Activated T-helper 2 cell treated with anti-CD3 and anti-CD28 coated beads, Interferon-gamma antibody, Interleukin-2, Interleukin-4, amounts not matched to agents 10 μg/mL and 5 μg/mL and 100 μg/mL, durations not matched to agents 14 hours and 24 hours and 36 hours (primary cell): Measurements from ENCODE around the gene NR1I3. TPM values are rescaled to one million over a fixed set of nuclear protein-coding genes. Genes with fewer than 3 reads are reported as not detected.

Experiments used
- DNase-seq: peaks from one replicate; pipeline ENCODE4 v3.0.0; 2021; ENCODE audit warnings: low spot score
- H3K27ac Mint-ChIP-seq: one replicate; pipeline ENCODE4 v1.8.0; 2021; ENCODE audit warnings: mixed read lengths
- H3K27me3 Mint-ChIP-seq: one replicate; pipeline ENCODE4 v1.8.0; 2021; ENCODE audit warnings: low read depth, mixed read lengths
- H3K36me3 Mint-ChIP-seq: one replicate; pipeline ENCODE4 v1.8.0; 2021; ENCODE audit warnings: low read depth, mixed read lengths
- H3K4me1 Mint-ChIP-seq: one replicate; pipeline ENCODE4 v1.8.0; 2021; ENCODE audit warnings: low read depth, mixed read lengths
- H3K4me3 Mint-ChIP-seq: one replicate; pipeline ENCODE4 v1.8.0; 2021; ENCODE audit warnings: low read depth, mild to moderate bottlenecking, moderate library complexity, mixed read lengths
- H3K9me3 Mint-ChIP-seq: one replicate; pipeline ENCODE4 v1.8.0; 2021; ENCODE audit warnings: mixed read lengths
- intact Hi-C: fragments of 100-400 bp; cut with micrococcal nuclease; formaldehyde crosslinking; loops from one replicate; pipeline ENCODE4 v1.15.1; 2023
- total RNA-seq: library from RNA; stranded (reverse); gene quantifications from 2 replicates; pipeline ENCODE4 v1.2.3, GENCODE V29; 2022

NR1I3 gene
- total RNA-seq, 1 donor from 2014 or later: not detected

DNA sequence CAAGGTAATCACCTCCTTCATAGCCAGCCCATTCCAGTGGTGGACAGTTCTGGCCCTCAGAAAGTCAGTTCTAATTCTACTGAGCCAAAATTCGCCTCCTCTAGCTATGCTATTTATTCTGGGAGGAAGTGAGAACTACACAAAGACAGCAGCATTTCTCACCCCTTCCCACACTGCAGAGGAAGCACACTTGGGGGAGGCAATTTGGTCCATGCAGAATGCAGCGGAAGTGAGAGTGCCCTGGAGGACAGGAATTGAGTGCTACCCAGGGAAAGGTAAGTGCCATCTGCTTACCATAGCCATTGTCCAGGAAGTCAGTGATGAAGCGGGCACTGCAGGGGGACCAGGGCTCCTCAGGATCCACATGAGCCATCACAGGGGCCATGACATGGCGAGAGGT lies 42.8 kb downstream of the NR1I3 start:
- peaks cover 19% of the 10 kb centered on the region for H3K4me1 Mint-ChIP-seq

DNA sequence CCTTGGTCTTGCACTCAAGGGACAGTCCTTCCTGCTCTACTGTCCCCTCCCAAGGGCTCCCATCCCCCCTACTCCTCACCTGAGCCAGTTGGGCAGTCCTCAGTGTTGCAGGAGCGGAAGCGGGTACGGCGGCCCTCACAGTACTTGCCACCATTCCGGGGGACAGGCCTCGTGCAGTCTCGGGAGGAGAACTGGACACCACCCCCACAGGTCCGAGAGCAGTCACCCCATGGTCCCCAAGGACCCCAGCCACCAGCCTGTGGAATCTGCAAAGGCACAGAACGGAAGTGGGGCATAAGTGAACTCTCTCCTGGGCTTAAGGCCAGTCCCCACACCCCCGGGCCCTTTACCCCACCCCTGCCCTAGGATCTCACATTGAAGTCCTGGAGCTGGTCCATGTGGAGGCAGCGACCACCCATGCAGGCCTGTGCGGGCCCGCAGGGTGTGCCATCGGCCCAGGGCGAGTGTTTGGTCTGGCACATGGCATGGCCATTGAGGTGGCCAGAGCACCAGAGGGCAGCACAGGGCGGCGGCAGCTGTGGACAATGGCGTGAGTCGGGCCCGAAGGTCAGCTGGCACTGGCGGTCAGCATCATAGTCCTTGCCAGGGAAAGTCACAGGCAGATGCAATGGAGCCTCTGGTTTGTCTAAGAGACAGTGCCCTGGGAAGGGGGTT lies 44.3 kb downstream of the NR1I3 start:
- Mint-ChIP-seq H3K36me3 (no peaks in the 10 kb centered on the region), H3K4me1 (peaks cover 15% of the 10 kb centered on the region), H3K27ac (no peak overlapping the region), H3K9me3 (no peaks in the 10 kb centered on the region), H3K4me3 (no peak overlapping the region), H3K27me3 (no peaks in the 10 kb centered on the region)
- DNase-seq: no peak
- intact Hi-C loops: loop anchor here (5.0 kb wide), 1 partner anchor 189 kb away; no protein-coding TSS in a partner anchor

More for the DNA sequence above, 42.8 kb downstream of the NR1I3 start:
- H3K27me3 Mint-ChIP-seq: no peaks in the 10 kb centered on the region
- no peak overlapping the region for H3K27ac Mint-ChIP-seq
- H3K4me3 Mint-ChIP-seq: no peak overlapping the region
- intact Hi-C loops: no loop called here
- H3K9me3 Mint-ChIP-seq: no peaks in the 10 kb centered on the region
- no peak for DNase-seq
- H3K36me3 Mint-ChIP-seq: no peaks in the 10 kb centered on the region

DNA sequence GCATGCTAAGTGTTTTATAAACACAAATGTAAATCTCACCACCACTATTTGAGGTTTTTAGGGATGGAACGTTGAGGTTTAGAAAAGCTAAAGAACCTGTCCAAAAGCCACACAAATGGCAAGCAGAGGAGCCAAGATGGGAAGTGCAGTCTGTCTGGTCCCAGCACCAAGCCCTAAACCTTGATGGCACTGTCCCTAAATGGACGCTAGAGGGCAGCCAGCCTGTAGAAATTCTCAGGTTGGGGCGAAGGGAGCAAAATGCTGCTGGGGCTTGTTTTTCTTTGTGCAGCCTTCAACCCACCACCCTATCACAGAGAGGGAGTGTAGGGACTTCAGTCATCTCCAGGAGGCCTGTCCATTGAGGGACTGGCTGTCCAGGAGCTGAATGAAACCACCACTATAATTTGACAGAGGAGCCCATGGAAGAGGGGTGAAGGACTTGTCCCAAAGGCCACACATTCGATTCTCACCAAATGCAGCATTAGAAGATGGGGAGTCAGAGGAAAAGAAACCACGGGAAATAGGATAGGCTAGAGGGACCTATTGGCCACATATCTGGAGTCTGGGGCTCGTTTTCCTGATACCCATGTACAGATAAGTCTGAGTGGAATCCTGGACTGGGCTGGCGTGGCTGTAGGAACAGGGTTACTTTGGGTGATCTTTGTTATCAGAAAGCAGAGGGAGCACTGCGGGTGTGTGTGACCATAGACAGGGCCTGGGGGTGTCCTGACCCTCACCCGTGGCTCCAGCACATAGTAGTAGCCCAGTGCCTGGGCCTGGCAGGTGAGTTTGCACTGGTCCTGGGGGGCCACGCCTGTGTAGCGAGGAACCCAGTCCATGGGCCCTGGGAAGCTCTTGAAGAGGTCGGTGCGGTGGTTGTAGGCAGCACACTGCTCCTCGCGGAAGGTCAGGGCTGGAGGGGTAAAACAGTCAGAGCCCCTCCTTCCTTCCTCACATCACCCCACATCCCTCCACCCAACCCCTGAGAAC lies 45.2 kb downstream of the NR1I3 start:
- intact Hi-C loops: loop anchor here (5.0 kb wide), 1 partner anchor 190 kb away; no protein-coding TSS in a partner anchor
- Mint-ChIP-seq H3K27ac (peak overlapping the region; percentile 74), H3K9me3 (no peaks in the 10 kb centered on the region), H3K4me1 (peaks cover 17% of the 10 kb centered on the region), H3K36me3 (no peaks in the 10 kb centered on the region), H3K4me3 (no peak overlapping the region), H3K27me3 (no peaks in the 10 kb centered on the region)
- peak; percentile 63 for DNase-seq

DNA sequence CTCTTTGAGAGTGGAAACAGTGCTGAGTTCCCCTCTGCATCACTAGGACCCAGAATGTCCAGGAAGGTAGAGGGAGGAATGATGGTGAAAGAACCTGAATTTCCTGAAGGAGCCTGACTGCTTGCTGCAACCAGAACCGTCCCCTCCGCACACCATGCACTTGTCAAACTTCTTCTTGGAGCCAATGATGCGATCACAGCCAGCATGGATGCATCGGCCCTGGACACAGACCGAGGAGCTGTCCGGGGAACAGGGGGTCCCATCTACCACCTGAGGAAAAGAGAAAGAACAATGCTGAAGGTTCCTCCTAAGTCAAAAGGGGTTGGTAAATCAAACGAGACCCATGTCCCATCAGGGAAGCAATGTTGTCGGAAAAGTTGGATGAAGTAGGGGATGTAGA lies 46.0 kb downstream of the NR1I3 start:
- DNase-seq: no peak
- Mint-ChIP-seq H3K36me3 (no peaks in the 10 kb centered on the region), H3K27ac (no peak overlapping the region), H3K4me3 (no peak overlapping the region), H3K9me3 (no peaks in the 10 kb centered on the region), H3K27me3 (no peaks in the 10 kb centered on the region), H3K4me1 (peaks cover 20% of the 10 kb centered on the region)
- intact Hi-C loops: loop anchor here (5.0 kb wide), 1 partner anchor 190 kb away; no protein-coding TSS in a partner anchor

DNA sequence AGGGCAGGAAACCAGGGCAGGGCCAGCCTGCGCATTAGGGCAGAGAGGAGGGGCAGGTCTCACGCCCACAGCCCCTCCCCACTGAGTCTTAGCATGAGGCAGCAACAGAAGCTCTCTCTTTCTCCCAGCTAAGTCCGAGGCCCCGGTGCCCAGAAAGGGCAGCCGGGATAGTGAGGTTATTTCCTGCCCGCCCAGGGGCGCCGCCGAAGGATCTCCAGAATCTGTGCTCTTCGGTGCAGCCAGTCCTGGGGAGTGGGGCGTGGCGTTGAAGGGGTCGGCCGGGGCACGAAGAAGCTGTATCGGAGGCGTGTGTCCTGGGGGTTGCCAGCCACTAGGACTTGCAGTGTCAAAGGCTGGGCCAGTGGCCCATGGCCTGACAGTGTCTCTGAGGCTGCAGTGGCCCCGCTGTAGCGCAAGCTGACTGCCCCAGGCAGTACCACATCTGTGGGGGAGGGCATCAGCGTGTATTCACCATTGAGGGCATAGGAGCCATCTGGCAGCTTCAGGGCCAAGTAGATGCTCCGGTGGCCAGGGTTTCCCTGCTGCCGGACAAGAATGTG lies 47.0 kb downstream of the NR1I3 start:
- Mint-ChIP-seq H3K36me3 (no peaks in the 10 kb centered on the region), H3K9me3 (no peaks in the 10 kb centered on the region), H3K4me1 (peaks cover 26% of the 10 kb centered on the region), H3K4me3 (no peak overlapping the region), H3K27ac (no peak overlapping the region), H3K27me3 (no peaks in the 10 kb centered on the region)
- intact Hi-C loops: loop anchor here (5.0 kb wide), 1 partner anchor 191 kb away; no protein-coding TSS in a partner anchor
- DNase-seq: no peak

DNA sequence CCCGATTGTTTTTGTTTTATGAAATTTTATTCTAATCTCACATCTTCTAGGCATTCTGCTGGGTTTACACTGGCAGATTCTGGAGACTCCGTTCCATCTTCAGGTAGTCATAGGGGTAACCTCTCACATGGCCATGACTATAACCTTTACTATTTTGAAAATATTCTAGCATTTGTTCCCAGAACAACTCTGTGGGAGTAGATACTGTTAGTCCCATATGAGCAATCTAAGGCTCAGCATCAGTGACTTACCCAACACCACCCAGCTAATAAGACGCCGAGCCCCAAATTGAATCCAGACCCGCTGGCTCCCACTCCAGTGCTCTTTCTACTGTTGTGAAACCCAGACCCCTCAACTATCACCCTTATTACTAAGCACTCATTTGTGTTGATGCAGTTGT lies 49.0 kb downstream of the NR1I3 start:
- Mint-ChIP-seq H3K27ac (no peak overlapping the region), H3K9me3 (no peaks in the 10 kb centered on the region), H3K27me3 (no peaks in the 10 kb centered on the region), H3K4me1 (peaks cover 39% of the 10 kb centered on the region), H3K4me3 (no peak overlapping the region), H3K36me3 (no peaks in the 10 kb centered on the region)
- intact Hi-C loops: no loop called here
- no peak for DNase-seq

DNA sequence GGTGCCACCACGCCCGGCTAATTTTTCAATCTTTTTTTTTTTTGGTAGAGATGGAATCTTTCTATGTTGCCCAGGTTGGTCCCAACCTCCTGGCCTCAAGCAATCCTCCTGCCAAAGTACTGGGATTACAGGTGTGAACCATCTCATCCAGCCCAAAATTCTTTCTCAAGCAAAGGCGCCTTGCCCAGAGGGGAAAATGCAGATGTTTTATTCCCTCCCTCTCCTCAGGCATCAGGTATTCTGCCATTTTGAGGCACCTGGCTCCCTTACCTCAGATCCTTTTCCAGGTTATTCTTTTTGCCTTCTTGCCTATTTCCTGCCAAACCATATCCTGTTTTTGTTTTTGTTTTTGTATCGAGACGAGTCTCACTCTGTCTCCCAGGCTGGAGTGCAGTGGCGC lies 49.6 kb downstream of the NR1I3 start:
- Mint-ChIP-seq H3K36me3 (no peaks in the 10 kb centered on the region), H3K27me3 (no peaks in the 10 kb centered on the region), H3K4me1 (peaks cover 43% of the 10 kb centered on the region), H3K27ac (no peak overlapping the region), H3K9me3 (no peaks in the 10 kb centered on the region), H3K4me3 (no peak overlapping the region)
- intact Hi-C loops: no loop called here
- DNase-seq: no peak

DNA sequence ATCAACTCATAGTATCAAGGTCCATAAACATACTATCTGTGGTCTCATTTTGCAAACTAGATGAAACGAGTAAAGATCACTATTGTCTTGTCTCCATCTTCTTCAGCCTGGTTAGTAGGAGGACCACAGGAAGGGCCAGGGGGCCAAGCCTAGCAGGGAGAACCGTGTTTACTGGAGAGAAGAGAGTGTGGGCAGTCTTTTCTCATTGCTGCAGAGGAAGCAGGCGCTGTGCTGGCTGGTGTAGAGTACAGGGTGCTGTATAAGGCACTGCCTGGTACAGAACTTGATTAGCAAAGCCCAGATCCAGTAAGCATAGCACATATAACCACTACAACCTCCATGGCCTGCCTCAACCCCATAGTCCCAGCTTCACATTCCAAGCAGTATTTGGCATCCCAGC lies 50.7 kb downstream of the NR1I3 start:
- intact Hi-C loops: no loop called here
- no peaks in the 10 kb centered on the region for H3K27me3 Mint-ChIP-seq
- DNase-seq: no peak
- peaks cover 44% of the 10 kb centered on the region for H3K4me1 Mint-ChIP-seq
- H3K27ac Mint-ChIP-seq: peak overlapping the region; percentile 31
- no peaks in the 10 kb centered on the region for H3K36me3 Mint-ChIP-seq
- H3K4me3 Mint-ChIP-seq: no peak overlapping the region
- no peaks in the 10 kb centered on the region for H3K9me3 Mint-ChIP-seq

DNA sequence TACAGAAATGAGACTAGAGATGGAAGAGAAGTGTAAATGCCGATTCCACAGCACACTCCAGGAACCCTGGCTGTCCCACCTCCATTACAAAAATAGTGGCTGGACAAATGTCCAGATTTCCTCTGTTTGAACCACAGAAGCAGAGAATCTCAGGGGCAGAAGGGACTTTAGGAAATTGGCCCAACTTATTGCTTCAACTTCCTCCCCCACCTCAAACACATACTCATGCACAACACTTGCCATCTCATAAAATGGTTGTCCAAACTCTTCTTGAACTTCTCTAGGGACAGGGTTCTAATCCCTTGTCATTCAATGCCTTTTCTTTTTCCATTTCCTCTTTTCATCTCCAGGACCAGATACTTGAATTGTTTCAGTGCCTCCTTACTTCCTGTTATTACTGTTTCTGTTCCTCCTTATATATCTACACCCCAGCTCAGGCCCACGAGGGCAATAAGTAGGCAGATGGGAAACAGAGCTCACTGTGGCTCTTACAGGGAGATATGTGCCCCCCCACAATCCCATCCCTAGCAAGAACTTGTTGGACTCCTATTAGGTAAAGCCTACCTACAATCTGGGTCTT lies 52.2 kb downstream of the NR1I3 start:
- DNase-seq: no peak
- no peaks in the 10 kb centered on the region for H3K36me3 Mint-ChIP-seq
- no peaks in the 10 kb centered on the region for H3K9me3 Mint-ChIP-seq
- peaks cover 49% of the 10 kb centered on the region for H3K4me1 Mint-ChIP-seq
- peak overlapping the region; percentile 67 for H3K4me3 Mint-ChIP-seq
- peak overlapping the region; percentile 98 for H3K27ac Mint-ChIP-seq
- intact Hi-C loops: loop anchor here (1.0 to 2.0 kb wide), 2 partner anchors 16 to 39 kb away; partner anchors contain the start of gene NDUFS2
- H3K27me3 Mint-ChIP-seq: no peaks in the 10 kb centered on the region

DNA sequence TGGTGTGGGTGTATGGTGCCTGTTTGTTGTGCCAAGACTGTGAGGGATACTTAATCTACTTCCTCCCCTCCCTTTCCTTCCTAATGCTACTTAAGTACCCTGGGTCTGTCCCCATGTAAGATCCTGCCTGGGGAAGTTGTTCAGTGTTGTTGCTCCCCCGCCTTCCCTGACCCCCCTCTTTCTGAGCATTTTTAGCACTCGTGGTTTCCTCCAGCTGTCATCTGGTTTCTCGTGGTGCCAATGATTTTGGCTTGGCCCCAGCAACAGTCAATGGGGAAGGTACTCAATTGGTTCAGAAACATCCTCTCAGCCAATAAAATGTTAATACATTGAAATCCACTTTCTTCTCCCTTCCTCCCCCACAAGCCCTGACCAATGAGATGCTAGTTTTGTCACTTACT lies 52.7 kb downstream of the NR1I3 start:
- no peaks in the 10 kb centered on the region for H3K36me3 Mint-ChIP-seq
- DNase-seq: peak; percentile 78
- H3K9me3 Mint-ChIP-seq: no peaks in the 10 kb centered on the region
- H3K27ac Mint-ChIP-seq: peak overlapping the region; percentile 98
- H3K4me1 Mint-ChIP-seq: peaks cover 55% of the 10 kb centered on the region
- intact Hi-C loops: loop anchor here (1.0 to 2.0 kb wide), 2 partner anchors 17 to 40 kb away; partner anchors contain the start of gene NDUFS2
- H3K4me3 Mint-ChIP-seq: peak overlapping the region; percentile 67
- H3K27me3 Mint-ChIP-seq: no peaks in the 10 kb centered on the region

DNA sequence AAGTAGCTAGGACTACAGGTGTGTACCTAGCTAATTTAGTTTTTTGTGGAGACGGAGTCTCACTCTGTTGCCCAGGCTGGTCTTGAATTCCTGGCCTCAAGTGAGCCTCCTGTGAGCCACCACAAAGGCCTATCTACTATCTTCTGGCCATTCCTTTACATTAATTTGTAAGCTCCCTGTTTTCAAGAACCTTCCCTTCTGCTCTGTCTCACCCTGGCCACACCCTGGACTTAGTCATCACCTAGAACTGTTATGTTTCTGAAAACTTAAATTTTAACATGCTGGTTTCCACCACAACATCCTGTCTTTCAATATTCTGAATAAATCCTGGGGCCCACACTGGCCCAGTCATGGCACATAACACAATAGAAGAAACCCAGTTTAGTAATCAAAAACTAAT lies 55.8 kb downstream of the NR1I3 start:
- intact Hi-C loops: no loop called here
- H3K27me3 Mint-ChIP-seq: no peaks in the 10 kb centered on the region
- peak; percentile 62 for DNase-seq
- H3K9me3 Mint-ChIP-seq: no peaks in the 10 kb centered on the region
- H3K4me3 Mint-ChIP-seq: peak overlapping the region; percentile 61
- peak overlapping the region; percentile 99 for H3K27ac Mint-ChIP-seq
- H3K36me3 Mint-ChIP-seq: peaks cover 1% of the 10 kb centered on the region
- peaks cover 64% of the 10 kb centered on the region for H3K4me1 Mint-ChIP-seq

DNA sequence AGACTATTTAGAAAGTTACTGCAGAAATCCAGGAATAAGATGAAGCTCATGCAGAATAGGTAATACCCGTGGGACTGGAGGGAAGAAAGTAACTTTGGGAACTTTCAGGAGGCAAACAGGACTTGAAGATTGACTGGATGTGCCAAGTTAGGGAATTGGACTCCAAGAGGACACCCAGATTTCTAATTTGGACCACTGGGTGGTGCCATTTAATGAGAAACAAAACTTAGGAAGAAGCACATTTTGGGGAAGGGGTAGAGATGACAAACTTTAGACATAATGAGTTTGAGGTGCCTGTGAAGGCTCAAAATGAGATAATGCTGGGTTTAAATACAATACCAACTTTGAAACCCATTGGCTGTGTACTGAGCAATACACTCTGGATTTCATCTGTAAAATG lies 57.4 kb downstream of the NR1I3 start:
- peaks cover 13% of the 10 kb centered on the region for H3K36me3 Mint-ChIP-seq
- H3K4me1 Mint-ChIP-seq: peaks cover 62% of the 10 kb centered on the region
- H3K27me3 Mint-ChIP-seq: no peaks in the 10 kb centered on the region
- intact Hi-C loops: loop anchor here (1.0 kb wide), 1 partner anchor 45 kb away; no protein-coding TSS in a partner anchor
- H3K9me3 Mint-ChIP-seq: no peaks in the 10 kb centered on the region
- DNase-seq: no peak
- peak overlapping the region; percentile 75 for H3K27ac Mint-ChIP-seq
- no peak overlapping the region for H3K4me3 Mint-ChIP-seq
